NB4 (cell line): ENCODE data around the gene TRDMT1.

Source experiments
- CTCF ChIP-seq: IDR thresholded peaks from one replicate; pipeline ENCODE4 v1.5.1; 2012; ENCODE audit warnings: low read depth, low read length
- POLR2A ChIP-seq: IDR thresholded peaks from 2 replicates; pipeline ENCODE4 v1.6.1; 2011; ENCODE audit warnings: mild to moderate bottlenecking; ENCODE audit not compliant: insufficient read length; ENCODE audit errors: extremely low read depth
- TF ChIP-seq, protein P1 (sequence below): IDR thresholded peaks from 2 replicates; pipeline ENCODE4 v1.6.1; 2011; ENCODE audit warnings: low read depth, low read length

DNA sequence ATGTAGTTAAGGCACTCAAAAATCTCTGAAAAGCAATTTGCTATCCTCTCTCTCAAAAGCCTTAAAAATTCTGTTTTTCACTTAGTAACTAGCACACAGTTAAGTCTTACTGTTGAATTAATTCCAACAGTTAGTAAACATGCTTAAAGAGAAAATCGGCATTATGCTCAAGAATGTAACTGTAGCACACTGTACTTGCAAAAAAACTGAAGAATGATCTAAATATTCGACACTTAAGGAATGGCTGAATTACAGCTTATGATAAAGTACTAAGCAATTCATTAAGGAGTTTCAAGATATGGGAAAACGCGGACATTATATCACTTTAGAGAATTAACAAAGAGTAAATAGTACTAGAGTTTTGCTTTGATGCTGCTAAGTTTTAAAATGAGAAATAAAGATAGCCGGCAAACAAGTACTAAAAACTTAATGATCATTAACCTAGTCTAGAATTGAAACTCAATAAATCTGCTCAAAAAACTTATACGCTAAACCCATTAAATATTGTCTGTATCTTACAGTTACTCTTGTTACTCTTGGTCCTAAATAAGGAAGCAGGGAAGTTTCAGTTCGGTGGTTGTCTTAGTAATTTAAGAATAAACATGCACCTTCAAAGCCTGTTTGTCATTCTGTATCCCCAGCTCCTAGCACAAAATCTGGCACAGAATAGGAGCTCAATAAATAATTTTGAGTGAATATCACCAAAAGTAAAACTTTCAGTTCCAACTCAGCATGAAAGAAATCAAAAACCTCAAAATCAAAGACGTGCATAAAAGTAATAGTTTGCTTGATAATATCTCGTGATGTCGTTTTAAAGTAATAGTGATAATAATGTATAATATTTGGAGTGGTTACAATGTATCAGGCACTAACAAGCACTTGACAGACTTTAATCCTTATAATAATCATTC is 1.2 kb downstream of the TRDMT1 start:
- no peak for TF ChIP-seq CTCF
- no peak for TF ChIP-seq POLR2A
- TF ChIP-seq, protein P1, sequence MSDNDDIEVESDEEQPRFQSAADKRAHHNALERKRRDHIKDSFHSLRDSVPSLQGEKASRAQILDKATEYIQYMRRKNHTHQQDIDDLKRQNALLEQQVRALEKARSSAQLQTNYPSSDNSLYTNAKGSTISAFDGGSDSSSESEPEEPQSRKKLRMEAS: no peak
